Stimulated activated CD8-positive, alpha-beta memory T cell treated with anti-CD3 and anti-CD28 coated beads, Interleukin-2, amount 100 ng/mL, for 48 hours (primary cell): ENCODE results near the gene ITGB5.
"Not testable (repeated sequence)": the region's sequence is repeated elsewhere in the genome, so short reads cannot be mapped to it uniquely, and the experiment has no call there.

ENCODE experiments used
- DNase-seq, 2 donors: peaks; one replicate each; pipeline ENCODE4 v3.0.0-alpha.2; 2020; ENCODE audit warnings: low read depth in 2 of 2

ITGB5 gene

DNA sequence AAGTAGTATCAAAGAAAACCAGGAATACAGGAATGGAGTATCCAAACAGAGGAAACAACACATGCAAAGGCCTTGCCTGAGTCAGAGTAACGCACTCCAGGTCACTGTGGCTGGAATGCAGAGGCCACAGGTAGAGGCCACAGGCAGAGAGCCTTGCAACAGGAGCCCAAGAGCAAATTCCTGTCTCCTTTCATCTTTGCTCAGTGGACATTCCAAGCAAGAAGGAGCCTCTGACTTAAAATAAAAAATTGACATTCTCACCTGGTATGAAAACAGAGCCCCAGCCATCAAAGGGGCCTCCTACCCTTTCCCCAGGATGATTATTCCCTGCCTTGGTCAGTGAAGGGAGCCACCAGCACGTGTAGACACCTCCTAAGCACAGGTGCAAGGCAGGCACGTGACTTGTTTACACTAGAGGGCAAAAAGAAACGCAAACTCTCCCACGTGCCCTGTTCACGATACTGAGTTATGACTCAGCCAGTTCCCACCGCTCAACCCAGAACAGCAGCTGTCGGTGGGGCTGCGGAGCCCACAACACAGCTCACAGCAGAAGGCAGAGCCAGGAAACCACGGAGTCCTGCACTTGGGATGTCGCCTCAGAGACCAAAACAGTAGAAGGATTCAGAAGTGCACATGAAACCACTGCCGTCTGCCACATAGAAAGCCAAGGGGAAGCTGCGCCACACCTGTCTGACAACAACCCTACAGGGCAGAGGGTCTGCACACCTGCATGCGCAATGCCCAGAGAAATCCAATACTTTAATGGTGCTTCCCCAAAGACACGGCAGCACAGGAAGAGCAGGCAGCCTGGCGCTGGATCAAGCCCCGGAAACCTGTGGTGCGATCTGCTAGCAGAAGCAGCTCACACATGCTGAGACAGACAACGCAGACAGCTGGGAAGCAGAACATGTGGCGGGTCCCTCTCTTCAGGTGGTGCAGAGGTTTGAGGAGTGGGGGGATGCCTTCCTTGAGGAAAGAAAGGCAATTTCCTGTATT is 52.1 kb downstream of the ITGB5 start:
- peak; percentile 17 to 23 for DNase-seq

DNA sequence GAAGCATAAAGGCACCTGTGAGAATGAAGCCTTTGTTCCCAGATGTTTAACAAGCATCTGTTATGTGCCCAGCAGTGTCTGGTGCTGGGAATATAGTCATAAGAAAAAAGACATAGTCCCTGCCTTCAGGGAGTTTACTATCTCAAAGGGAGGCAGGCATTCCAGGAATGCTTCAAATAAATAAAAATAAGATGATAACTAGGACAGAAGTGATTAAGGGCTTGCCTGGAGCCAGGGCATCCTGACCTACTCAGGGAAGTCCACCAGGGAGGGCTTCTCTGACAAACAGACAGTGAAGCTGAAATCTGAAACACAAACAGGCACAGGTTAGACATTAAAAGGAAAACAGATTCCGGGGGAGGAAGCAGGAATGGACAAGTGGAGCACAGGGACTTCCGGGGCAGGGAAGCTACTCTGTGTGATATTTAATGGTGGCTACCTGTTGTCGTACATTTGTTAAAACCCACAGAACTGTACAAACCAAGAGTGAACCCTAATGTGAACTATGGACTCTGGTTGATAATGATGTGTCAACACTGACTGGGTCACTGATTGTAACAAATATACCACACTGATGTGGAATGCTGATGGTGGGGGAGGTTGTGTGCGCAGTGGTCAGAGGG is 53.3 kb downstream of the ITGB5 start:
- no peak for DNase-seq

DNA sequence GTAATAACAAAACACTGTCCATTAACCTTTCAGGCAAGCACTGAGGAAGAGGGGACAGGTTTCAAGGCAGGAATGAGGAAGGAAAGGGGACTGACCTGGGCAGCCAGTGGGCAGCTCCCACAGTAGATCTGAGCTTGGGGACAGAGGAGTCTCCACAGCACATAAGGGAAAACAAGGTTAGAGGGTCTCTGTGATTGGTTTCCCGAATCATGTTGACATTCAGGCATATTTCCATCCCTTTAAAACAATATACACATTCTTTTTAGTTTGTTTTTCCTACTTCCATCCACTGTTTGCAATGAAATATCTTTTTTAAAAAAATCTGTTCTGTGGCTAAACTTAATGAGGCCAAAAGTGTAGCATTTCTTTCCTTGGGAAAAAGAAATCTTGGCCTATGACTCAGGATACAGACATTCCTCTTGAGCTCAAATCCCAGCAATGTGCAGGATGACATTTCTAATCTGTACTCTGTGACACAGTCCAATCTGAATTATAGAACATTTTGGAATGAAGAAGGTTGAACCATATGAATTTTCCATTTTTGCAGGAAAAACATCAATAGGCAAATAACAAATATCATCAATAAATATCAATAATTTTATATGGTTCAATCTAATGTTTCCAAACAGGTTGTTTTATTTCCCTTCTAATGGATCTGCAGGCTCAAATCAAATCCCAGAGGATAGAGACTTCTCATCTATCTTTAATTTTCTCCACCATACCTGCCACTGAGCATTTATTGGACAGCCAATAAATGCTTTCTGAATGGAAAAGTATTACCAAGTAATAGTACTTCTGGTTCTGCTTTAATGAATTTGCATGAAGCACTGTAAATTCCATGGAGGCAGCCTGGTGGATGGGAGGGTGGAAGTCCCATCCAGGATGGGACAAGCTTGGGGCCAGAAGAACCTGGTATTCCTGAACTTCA is 54.1 kb downstream of the ITGB5 start:
- no peak for DNase-seq

DNA sequence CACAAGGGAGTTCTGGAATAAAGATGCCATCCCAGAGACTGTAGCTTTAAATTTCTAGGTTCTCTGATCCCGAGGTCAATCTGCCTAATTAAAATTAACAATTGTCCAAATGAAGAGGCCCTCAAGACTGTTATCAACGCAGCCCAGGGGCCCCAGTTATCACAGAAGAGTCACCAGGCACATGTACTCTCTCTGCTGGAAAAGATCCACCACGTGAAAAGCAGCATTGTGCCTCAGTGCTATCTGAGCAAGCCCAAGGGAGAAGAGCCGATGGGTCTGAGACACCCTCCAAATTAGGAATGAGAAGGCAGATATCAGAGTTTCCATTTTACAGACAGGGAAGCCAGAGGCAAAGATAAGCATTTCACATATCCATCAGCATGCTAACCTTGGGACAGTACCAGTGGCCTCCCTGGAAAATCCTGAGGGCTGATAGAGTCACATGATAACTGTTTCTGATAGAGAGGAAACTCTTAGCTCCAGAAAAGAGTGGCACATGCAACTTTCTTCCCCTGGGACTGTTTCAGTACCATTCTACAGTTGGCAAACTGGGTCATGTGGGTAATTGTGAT is 55.5 kb downstream of the ITGB5 start:
- no peak for DNase-seq

DNA sequence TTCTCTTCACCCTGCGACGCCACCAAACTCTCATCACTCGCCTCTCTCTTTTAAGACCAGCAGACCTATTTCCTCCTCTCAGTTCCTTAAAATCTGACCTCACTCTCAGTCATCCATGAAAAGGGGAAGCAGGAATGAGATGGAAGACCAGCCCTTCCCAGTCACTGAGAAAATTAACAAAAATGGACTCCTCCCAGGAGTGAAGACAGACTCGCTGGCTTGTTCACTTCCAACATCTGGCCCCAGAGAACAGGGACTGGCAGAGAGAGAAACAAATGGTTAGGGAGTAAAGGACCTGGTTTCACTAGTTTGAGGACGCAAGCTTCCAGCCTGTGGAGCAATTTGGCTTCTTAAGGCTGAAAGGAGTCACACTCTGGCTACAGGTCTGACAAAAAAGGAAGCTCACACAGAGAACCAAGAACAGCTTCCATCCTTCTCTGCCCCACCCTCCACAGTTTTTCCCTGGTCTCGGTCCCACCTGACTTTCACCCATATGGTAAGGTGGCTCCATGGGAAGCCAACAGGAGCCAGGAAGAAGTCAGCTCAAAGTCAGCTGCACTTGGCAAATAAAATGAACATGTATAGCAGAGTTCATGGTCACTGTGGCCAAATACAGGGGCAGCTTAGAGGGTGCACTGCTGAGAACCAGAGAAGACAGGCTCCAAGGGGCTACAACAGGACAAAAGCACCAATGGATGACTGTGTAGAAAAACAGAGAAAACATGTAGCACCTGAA is 57.2 kb downstream of the ITGB5 start:
- DNase-seq, result no peak

DNA sequence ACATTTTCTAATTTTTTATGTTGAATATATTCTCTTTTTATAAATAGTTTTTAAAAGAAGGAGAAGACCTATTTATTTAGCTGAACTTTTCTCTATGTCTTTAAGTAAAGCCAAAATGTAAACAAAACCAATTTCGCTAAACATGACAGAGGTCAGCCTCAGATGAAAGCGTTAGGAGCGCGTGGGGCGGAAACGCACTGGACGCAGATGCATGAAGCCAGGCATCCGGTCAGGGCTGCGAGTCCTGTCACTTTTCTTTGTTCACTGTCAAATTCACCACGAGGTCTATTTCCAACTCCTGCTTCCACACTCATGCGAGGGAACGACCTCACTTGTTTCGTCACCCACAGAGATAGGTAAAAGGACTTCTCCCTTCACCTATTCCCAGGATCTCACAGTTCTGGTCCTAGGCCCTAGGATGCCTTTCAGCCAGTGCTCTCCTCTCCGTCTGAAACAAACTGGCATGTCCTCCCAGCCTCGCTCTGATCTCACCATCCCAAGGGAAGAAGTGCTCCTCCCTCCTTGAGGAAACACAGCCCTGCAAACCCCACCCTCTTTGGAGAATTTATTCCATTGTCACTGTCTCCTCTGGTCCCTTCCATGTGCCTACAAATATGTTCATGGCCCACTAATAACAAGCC is 57.9 kb downstream of the ITGB5 start:
- DNase-seq, result no peak

DNA sequence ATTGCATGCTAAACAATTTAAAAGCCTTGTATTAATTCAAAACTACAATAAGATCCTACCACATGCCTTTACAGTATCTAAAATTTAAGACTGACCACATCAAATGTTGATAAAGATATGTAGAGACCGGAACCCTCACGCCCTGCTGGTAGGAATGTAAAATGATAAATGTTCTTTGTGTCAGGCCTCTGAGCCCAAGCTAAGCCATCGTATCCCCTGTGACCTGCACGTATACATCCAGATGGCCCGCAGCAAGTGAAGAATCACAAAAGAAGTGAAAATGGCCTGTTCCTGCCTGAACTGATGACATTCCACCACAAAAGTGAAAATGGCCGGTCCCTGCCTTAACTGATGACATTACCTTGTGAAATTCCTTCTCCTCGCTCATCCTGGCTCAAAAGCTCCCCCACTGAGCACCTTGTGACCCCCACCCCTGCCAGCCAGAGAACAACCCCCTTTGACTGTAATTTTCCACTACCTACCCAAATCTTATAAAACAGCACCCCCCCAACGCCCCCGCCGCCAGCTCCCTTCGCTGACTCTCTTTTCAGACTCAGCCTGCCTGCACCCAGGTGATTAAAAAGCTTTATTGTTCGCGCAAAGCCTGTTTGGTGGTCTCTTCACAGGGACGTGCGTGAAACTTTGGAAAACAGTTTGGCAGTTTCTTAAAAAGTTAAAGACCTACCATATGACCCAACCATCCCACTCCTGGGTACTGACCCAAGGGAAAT is 59.5 kb downstream of the ITGB5 start:
- DNase-seq, result not testable (repeated sequence)

DNA sequence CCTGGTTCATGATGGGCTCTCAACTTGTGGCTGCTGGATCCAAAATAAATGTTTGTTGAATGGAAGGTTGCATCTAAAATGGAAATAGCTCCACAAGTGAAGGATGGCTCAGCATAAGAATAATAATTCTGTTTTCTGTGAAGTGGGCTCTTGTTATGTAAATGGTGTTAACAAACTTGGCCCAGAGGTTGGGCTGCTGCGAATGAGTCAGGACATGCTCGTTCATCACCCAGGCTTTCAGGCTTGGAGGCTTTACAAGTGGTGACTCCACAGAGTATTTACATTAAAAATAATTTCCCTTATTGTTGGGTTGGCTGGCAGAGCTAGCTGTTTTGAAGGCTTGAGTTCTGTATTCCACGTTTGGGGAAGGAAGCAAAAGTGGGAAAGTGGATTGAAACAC is 60.5 kb downstream of the ITGB5 start:
- DNase-seq, result no peak

DNA sequence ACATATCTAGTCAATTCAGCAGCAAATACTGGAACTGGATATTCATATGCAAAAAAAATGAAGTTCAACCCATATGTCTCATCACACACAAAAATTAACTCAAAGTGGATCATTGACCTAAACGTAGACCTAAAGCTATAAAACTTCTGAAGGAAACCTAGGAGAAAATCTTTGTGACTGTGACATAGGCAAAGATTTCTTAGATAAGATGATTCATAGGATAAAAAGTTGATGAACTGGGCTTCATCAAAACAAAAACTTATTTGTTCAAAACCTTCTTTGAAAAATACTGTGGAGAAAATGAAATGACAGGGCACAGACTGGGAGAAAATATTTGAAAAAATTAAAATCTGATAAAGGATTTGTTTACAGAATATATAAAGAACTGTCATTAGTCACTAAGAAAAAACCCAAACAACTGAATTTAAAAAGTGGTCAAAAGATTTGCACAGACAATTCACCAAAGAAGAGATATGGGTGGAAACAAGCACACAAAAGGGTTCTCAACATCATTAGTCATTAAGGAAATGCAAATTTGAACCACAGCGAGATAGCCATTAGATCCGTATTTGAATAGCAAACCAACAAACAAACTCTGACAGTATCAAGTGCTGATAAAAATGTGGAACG is 62.8 kb downstream of the ITGB5 start:
- no peak for DNase-seq

DNA sequence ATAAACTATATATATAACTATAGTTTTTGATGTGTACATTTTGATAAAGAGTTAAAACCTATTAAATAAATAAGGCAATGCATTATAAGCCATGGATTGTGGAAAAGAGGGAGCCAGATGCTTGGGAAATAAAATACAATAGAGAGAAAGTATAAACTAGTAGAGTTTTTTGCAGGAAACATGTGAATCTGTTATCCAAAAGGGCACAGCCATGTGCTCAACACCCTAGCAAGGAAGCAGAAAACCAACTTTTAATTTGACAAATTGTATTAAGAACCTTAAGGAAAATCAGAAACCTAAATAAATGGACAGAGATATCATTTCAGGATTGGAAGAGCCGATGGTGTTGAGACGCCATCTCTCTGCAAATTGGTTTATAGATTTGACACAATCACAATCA is 63.5 kb downstream of the ITGB5 start:
- DNase-seq, result no peak

DNA sequence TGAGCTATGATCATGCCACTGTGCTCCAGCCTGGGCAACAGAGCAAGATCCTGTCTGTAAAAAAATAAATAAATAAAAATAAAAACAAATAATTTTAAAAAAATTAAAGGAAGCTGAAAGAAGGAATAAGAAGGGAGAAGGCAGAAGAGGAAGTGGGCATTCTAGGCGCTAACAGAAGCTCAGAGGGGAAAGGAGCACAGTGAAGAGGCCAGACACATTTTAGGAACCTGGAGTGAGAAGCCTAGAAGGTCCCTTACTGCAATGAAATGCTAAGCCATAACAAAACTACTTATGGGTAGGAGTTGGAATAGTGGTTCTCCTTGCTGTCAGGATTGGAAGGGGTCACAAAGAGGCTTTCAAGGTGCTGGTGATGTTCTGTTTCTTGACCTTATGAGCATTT is 64.0 kb downstream of the ITGB5 start:
- no peak for DNase-seq

DNA sequence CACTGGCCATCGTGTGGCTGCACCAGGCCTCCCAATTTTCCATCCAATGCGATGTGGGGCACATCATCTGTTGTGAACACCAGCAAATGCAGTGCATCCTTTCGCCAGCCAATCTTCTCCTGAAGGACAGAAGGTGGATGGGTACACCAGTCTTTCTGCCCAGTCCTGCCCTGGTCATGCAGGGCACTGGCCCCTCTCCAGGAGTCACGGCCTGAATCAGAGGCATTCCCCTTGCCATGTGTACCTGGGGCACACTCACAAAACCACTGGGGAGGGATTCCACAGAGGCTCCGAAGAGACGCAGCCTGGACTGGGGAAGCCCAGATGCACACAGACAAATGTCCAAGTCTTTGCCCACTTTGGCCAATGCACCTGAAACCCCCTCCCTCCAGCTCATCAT is 65.8 kb downstream of the ITGB5 start:
- no peak for DNase-seq

DNA sequence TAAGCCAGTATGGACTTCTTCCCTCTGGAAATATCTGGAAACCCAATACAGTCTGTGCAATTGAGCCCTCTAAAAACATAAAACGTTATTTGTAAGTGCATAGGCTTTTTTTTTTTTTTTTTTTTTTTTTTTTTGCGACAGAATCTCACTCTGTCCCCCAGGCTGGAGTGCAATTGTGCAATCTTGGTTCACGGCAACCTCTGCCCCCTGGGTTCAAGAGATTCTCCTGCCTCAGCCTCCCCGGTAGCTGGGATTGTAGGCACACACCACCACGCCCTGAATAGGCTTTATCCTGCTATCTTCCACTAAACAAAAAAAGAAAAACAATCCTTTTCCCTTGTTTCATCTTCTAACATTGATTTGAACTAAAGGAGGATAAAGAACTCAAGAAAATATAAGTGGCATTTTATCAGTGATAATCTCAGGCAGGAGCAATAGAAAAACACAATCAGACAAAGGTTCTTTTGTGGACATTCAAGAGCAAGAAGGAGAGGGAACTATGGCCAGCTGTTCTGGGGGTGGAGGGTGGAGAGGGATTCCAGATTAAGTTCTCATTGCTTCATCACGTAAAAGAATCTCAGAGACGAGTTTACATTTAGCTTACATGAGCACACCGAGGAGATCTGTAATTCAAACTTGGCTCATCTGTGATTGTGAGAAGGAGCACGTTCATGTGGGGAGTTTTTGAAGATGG is 68.6 kb downstream of the ITGB5 start:
- DNase-seq, result no peak

DNA sequence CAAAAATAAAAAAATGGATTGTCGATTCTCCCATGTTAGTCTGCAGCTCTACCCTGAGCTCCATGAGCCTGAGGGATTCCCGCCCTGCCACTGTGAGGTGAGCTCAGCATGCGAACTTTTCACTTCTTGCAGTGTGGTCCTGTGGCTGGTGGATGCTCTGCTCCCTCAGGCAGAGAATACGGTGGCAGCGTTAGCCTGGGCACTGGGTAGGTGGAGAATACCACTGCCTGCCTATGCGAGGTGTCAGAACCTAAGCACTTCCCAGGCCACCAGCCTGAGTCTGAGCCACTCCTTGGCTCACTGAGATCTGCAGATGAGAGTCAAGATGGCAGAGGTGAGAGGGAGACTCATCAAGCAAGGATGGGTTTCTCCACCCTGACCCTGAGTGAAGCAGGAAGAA is 70.1 kb downstream of the ITGB5 start:
- no peak for DNase-seq

DNA sequence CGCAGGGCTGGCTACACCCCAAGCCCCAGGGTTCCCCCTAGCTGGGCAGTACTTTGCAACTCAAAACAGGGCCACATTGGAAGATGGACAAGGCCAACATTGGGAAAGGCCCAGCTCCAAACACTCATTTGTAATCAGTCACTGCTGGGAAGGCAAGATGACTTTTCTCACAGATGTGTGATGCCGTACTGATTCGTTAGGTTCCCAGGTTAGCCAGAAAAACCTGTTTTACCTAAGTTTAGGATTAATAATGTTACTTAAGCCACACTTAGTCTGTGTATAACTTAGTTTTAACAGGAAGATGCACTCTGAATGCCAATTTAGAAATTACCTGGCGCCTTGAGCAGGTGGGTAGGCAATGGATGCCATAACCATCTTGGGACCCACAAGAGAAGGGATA is 71.0 kb downstream of the ITGB5 start:
- no peak for DNase-seq

DNA sequence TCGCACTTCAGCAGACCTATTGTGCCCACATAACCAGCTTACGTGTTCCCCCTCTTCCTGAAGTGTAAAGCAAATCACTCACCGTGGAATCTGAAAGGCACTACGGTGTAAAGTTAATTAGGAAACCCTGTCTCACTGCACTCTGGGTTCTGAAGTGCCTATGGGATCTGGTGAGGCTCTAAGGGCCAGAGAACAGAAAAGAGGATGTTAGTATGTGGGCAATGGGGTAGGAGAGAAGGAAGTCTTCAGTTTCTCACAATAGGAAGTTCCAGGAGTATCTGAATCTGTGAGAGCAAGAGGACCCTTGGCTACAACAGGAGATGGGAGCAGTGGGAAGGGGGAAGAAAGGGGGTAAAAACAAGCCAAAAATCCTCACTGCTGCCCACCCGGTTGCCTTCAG is 71.4 kb downstream of the ITGB5 start:
- DNase-seq, result no peak

DNA sequence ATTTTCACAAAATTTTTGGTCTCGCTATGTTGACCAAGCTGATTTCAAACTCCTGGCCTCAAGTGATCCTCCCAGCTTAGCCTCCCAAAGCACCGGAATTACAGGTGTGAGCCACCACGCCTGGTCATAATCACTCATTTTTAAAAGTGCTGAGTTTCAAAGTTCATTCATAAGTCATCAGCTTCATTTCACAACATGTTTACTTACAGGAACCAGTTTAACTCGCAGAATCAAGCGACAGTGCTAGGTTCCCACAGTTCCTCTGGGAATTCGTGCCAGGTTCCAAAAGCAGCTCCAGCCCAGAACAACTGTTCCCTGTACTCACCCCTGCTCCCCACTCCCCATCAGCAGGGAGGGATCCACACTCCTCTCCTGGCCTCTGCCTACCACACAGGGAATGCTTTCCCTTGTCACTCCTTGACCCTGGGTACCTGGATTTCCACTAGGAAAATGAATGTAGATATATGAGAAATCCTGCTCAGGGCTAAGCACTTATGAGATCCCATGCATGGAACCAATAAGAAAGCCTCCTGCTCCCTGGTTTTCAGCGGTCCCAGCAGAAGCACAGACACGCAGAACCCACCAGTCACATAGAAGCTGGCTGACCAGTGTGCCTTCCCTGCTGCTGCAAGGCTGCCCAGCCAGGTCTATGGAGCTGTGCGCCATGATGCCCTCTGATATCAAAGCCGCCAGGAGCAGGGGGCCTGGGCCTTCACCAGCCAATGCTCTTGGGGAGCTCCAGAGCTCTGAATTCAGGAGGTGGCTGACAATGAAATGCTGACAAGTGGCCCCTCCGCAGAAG is 72.3 kb downstream of the ITGB5 start:
- no peak for DNase-seq

DNA sequence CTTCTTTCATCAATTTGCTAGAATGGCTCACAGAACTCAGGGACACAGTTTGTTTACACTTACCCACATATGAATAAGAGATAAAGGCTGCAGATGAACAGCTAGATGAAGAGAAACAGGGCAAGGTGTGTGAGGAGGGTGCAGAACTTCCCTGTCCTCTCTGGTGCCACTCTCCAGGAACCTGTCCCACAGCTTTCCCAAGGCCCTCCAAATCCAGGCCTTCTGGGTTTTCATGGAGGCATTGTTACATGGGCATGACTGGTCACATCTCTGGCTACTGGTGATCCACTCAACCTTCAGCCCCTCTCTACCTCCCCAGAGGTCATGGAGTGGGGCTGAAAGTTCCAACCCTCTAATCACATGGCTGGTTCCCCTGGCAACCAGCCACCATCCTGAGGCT is 73.6 kb downstream of the ITGB5 start:
- DNase-seq, result no peak
